GM12878 (cell line): ENCODE measurements around the gene BHLHA15. TPM values are rescaled to one million over a fixed set of nuclear protein-coding genes. Genes with fewer than 3 reads are reported as not detected.

ENCODE experiments used
- ATAC-seq: fragments of 200-7000 bp; cut with Tn5 transposase; 3 replicates; pipeline ENCODE4 v1.9.1; 2020; ENCODE audit warnings: mild to moderate bottlenecking, moderate library complexity
- BruUV-seq: library from RNA; stranded (reverse); fragments of 400-500 nt; replicated peaks from 2 replicates; lab custom pipeline; 2021; lab: Mats Ljungman, UMichigan
- CTCF ChIA-PET: fragments of 300-600 bp; sonication (Branson Sonifier 250); formaldehyde crosslinking; extraction: SDS; loops from one replicate; lab custom pipeline; 2021; ENCODE audit warnings: inconsistent platforms; lab: Yijun Ruan, JAX
- POLR2A ChIA-PET: fragments of 350-600 bp; formaldehyde crosslinking; extraction: SDS; loops from one replicate; lab custom pipeline; 2021; ENCODE audit warnings: inconsistent platforms; lab: Charles Lee
- RAD21 ChIA-PET: fragments of 300-600 bp; sonication (Branson Sonifier 250); formaldehyde crosslinking; loops from one replicate; lab custom pipeline; 2023; ENCODE audit warnings: antibody characterized with exemption; ENCODE audit not compliant: unreplicated experiment; lab: Charles Lee
- SMC1A ChIA-PET: fragments of 300-600 bp; sonication (Branson Sonifier 250); formaldehyde crosslinking; loops from one replicate; lab custom pipeline; 2023; ENCODE audit not compliant: unreplicated experiment, uncharacterized antibody; lab: Charles Lee
- DNase-seq: peaks from one replicate; pipeline ENCODE4 v3.0.0-alpha.2; 2011; ENCODE audit warnings: low read depth, low spot score
- FAIRE-seq: peaks from 3 replicates; lab custom pipeline; 2011; peaks lifted over from hg19 to GRCh38; lab: Jason Lieb, UNC
- H2AFZ ChIP-seq: 2 replicates; pipeline ENCODE4 v1.6.0; 2011; ENCODE audit warnings: low read depth, low read length, control low read depth; ENCODE audit not compliant: control insufficient read depth
- H3K27ac ChIP-seq: 2 replicates; pipeline ENCODE4 v1.5.1; 2011; ENCODE audit warnings: control low read depth; ENCODE audit not compliant: control insufficient read depth, insufficient read depth
- H3K27me3 ChIP-seq, 2 experiments: replicated peaks in 1 of 2; 2 replicates each; pipeline versions ENCODE4 v1.6.0 to v1.6.1; 2011; ENCODE audit warnings: low read length in 1 of 2; ENCODE audit not compliant: control insufficient read depth in 2 of 2, insufficient read depth in 2 of 2
- H3K36me3 ChIP-seq, 2 experiments: 2 replicates each; pipeline ENCODE4 v1.5.1; 2011; ENCODE audit warnings: low read length in 1 of 2; ENCODE audit not compliant: control insufficient read depth in 2 of 2, insufficient read depth in 2 of 2
- H3K4me1 ChIP-seq: 2 replicates; pipeline ENCODE4 v1.6.1; 2011; ENCODE audit warnings: mild to moderate bottlenecking, low read length, moderate library complexity, mixed read lengths; ENCODE audit not compliant: control insufficient read depth, insufficient read depth
- H3K4me2 ChIP-seq: 2 replicates; pipeline ENCODE4 v1.6.0; 2011; ENCODE audit warnings: control low read depth; ENCODE audit not compliant: control insufficient read depth, insufficient read depth
- H3K4me3 ChIP-seq: fragments of 200-600 bp; sonication (generic); 2 replicates; pipeline ENCODE4 v1.5.1; 2016
- H3K79me2 ChIP-seq: 2 replicates; pipeline ENCODE4 v1.6.0; 2011; ENCODE audit warnings: low read length; ENCODE audit not compliant: control insufficient read depth, insufficient read depth
- H3K9ac ChIP-seq: 2 replicates; pipeline ENCODE4 v1.8.0; 2011; ENCODE audit warnings: low read length, control low read depth, mixed read lengths; ENCODE audit not compliant: control insufficient read depth, insufficient read depth
- H3K9me3 ChIP-seq: replicated peaks from 3 replicates; pipeline ENCODE4 v1.5.1; 2011; ENCODE audit warnings: mild to moderate bottlenecking, low read length; ENCODE audit not compliant: control insufficient read depth, insufficient read depth
- H4K20me1 ChIP-seq: 2 replicates; pipeline ENCODE4 v1.6.0; 2011; ENCODE audit not compliant: control insufficient read depth, insufficient read depth
- ATF7 ChIP-seq: fragments of 450-650 bp; IDR thresholded peaks from 2 replicates; pipeline ENCODE4 v1.6.1; 2016; ENCODE audit warnings: low read depth, mild to moderate bottlenecking
- KLF5 ChIP-seq: fragments of 450-650 bp; IDR thresholded peaks from 2 replicates; pipeline ENCODE4 v1.6.1; 2014; ENCODE audit warnings: mild to moderate bottlenecking; ENCODE audit not compliant: partially characterized antibody
- NR2F1 ChIP-seq: fragments of 450-650 bp; conservative IDR thresholded peaks from 2 replicates; pipeline ENCODE4 v1.6.1; 2017; ENCODE audit warnings: mild to moderate bottlenecking
- NRF1 ChIP-seq: conservative IDR thresholded peaks from 2 replicates; pipeline ENCODE4 v1.6.1; 2011; ENCODE audit warnings: mild to moderate bottlenecking, low read depth, low read length, improper control_type of control experiment
- RB1 ChIP-seq: fragments of 450-650 bp; formaldehyde crosslinking; IDR thresholded peaks from 2 replicates; pipeline ENCODE4 v1.6.1; 2017; ENCODE audit warnings: mild to moderate bottlenecking, borderline replicate concordance
- SRF ChIP-seq, 2 experiments: IDR thresholded peaks; 2 replicates each; pipeline ENCODE4 v1.6.1; 2011; ENCODE audit warnings: low read depth in 2 of 2, low read length in 2 of 2, mild to moderate bottlenecking in 1 of 2, moderate library complexity in 1 of 2
- TCF3 ChIP-seq: IDR thresholded peaks from 2 replicates; pipeline ENCODE4 v1.6.1; 2012; ENCODE audit warnings: low read depth, mild to moderate bottlenecking, low read length, borderline replicate concordance; ENCODE audit not compliant: insufficient read depth
- TCF7 ChIP-seq: IDR thresholded peaks from 2 replicates; pipeline ENCODE4 v1.6.1; 2014; ENCODE audit warnings: antibody characterized with exemption, borderline replicate concordance
- ZZZ3 ChIP-seq: IDR thresholded peaks from 2 replicates; pipeline ENCODE4 v1.6.1; 2011; ENCODE audit warnings: low read depth; ENCODE audit not compliant: control insufficient read depth, insufficient read length
- WGBS: methylation state at CpG from one replicate; pipeline ENCODE4 v1.1.6; 2016; ENCODE audit warnings: low lambda C conversion rate; ENCODE audit not compliant: insufficient replicate concordance, insufficient coverage; ENCODE audit errors: missing lambda C conversion rate; 5-methylcytosine and 5-hydroxymethylcytosine counted together
- in situ Hi-C: fragments of 300-500 bp; cut with MboI; formaldehyde crosslinking; loops from 9 replicates; pipeline ENCODE4 v1.14.3; 2018; ENCODE audit warnings: mixed read lengths
- intact Hi-C: fragments of 100-400 bp; cut with micrococcal nuclease; formaldehyde crosslinking; loops from one replicate; pipeline ENCODE4 v1.14.2; 2022; ENCODE audit not compliant: unreplicated experiment
- polyA plus RNA-seq, 11 experiments: library from polyadenylated mRNA; depleted of rRNA in 4 of 11; unstranded in 6 of 11; stranded (reverse) in 5 of 11; fragments of >200 nt; fragmentation: Nextera tagmentation in 4 of 11; fragmentation: Illumina TruSeq in 1 of 11; extraction: Ambion mirVana in 4 of 11; extraction: Trizol in 1 of 11; gene quantifications; 1 replicate in 1 of 11; 2 replicates in 10 of 11; pipeline versions ENCODE4 v1.2.1 to v1.2.3, GENCODE V29; 2011 to 2016; ENCODE audit warnings: inconsistent platforms in 2 of 11, missing spikeins in 2 of 11, low read depth in 1 of 11
- total RNA-seq, 4 experiments: library from RNA; depleted of rRNA in 3 of 4; stranded (reverse); fragments of >200 nt in 3 of 4; fragmentation: Illumina TruSeq in 1 of 4; extraction: Trizol in 1 of 4; gene quantifications; 2 replicates each; pipeline versions ENCODE4 v1.2.1 to v1.2.3, GENCODE V29; 2013 to 2021
- TF ChIP-seq, protein P1 (sequence below): fragments of 450-650 bp; IDR thresholded peaks from 2 replicates; pipeline ENCODE4 v1.6.1; 2014; ENCODE audit warnings: mild to moderate bottlenecking
- TF ChIP-seq, protein P2 (sequence below): IDR thresholded peaks from 2 replicates; pipeline ENCODE4 v1.6.1; 2012; ENCODE audit warnings: low read depth, low read length, improper control_type of control experiment
- TF ChIP-seq, protein P3 (sequence below): fragments of 450-650 bp; IDR thresholded peaks from 2 replicates; pipeline ENCODE4 v1.6.1; 2018; ENCODE audit warnings: mild to moderate bottlenecking, low read depth, moderate library complexity; ENCODE audit not compliant: partially characterized antibody

The BHLHA15 gene
- total and polyA plus RNA-seq, 10 of the 15 experiments (the other 5 are each of a cell fraction or from before 2014, with no cell fraction given), result 0.54 to 4.2 (median 2.5) TPM; not detected in 4

DNA sequence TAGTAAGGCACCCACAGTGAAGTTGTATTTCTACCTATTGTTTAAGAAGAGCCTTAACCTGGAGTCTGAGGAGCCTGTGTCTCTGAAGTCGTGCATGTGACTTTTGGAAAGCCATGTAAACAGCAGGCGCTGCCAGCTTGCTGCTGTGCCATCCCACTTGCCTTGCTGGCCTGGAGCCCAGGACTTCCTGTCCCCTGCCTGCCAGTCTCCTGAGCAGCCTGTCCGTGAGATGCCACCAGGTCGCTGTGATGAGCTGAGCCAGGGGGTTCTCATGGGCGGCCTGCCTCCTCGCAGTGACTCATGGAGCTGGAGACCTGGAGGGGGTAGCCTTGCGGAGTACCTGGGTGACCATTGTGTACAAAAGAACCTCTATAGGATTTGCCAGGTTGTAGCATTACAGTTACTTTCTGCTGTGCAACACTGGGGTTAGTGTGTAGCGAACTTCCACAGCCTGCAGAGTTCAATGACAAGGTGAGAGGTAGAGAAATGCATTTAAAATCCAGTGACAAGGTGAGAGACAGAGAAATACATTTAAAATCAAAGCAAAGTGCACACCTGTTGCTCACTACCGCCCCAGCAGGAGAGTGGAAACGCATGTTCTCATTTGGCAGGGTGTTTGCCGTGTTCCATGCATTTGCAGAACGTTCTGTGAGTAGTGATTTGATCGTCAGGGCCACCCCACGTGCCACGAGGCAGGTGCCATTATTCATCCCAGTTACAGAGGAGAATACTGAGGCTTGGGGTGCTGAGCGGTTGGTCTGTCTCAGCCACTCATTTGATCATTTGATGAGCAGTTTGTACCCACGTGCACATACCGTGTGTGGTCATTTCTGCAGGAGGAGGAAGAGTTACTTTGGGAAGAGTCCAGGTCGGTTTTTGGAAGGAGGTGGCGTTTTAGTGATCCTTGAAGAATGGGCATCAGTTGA, 36.6 kb upstream of the BHLHA15 start (continued):
- TF ChIP-seq, protein P1, sequence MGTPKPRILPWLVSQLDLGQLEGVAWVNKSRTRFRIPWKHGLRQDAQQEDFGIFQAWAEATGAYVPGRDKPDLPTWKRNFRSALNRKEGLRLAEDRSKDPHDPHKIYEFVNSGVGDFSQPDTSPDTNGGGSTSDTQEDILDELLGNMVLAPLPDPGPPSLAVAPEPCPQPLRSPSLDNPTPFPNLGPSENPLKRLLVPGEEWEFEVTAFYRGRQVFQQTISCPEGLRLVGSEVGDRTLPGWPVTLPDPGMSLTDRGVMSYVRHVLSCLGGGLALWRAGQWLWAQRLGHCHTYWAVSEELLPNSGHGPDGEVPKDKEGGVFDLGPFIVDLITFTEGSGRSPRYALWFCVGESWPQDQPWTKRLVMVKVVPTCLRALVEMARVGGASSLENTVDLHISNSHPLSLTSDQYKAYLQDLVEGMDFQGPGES, result no peak

DNA sequence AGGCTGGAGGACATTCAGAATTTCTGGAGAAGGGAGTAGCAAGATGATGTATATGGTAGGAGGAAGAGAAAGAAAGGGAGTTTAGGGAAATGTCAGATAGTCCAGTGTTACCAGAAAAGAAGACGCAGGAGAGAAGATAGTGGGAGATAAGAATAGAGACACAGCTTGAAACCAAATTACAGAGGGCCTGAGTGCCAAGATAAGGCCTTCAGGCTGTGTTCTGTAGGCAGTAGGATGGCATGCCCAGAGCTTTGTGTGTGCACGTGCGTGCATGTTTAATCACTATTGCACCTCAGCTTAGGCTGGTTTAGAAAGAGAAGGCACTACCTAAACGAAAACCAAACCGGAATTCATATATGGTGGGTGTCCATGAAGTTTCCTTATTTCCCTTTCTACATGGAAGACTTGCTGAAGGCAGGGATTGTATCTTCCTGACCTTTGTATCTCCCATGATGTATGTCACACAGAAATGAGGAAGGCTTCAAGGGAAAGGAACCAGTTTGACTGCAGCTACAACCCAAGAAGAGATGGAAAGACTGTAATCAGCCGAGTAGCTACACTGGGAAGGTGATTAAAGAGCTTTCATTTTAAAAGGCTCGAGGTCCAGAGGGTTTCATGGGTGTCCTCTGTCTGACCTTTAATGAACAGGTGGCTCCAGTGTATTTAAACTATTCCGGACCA, 35.8 kb upstream of the BHLHA15 start:
- Histone ChIP-seq H3K27ac (no peak overlapping the region), H4K20me1 (no peaks in the 10 kb centered on the region), H3K4me1 (no peaks in the 10 kb centered on the region), H3K27me3 (no peaks in the 10 kb centered on the region), H3K79me2 (no peaks in the 10 kb centered on the region), H3K4me3 (no peak overlapping the region), H2AFZ (no peak overlapping the region), H3K9me3 (no peaks in the 10 kb centered on the region), H3K36me3 (no peaks in the 10 kb centered on the region; a peak in 2 of 4 replicates), H3K9ac (no peak overlapping the region), H3K4me2 (no peak overlapping the region)
- no peak for TF ChIP-seq KLF5
- TF ChIP-seq SRF (IDR thresholded peaks at IDR 0.05; ENCODE audit: low read depth in 2 of 2, low read length in 2 of 2), result no peak
- no peak for TF ChIP-seq ATF7
- TF ChIP-seq NR2F1, result no peak
- TF ChIP-seq TCF3, result no peak
- TF ChIP-seq ZZZ3, result no peak
- TF ChIP-seq NRF1, result no peak
- TF ChIP-seq, protein P2, sequence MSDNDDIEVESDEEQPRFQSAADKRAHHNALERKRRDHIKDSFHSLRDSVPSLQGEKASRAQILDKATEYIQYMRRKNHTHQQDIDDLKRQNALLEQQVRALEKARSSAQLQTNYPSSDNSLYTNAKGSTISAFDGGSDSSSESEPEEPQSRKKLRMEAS, result no peak
- no peak for TF ChIP-seq TCF7
- no peak for TF ChIP-seq RB1
- TF ChIP-seq, protein P3, sequence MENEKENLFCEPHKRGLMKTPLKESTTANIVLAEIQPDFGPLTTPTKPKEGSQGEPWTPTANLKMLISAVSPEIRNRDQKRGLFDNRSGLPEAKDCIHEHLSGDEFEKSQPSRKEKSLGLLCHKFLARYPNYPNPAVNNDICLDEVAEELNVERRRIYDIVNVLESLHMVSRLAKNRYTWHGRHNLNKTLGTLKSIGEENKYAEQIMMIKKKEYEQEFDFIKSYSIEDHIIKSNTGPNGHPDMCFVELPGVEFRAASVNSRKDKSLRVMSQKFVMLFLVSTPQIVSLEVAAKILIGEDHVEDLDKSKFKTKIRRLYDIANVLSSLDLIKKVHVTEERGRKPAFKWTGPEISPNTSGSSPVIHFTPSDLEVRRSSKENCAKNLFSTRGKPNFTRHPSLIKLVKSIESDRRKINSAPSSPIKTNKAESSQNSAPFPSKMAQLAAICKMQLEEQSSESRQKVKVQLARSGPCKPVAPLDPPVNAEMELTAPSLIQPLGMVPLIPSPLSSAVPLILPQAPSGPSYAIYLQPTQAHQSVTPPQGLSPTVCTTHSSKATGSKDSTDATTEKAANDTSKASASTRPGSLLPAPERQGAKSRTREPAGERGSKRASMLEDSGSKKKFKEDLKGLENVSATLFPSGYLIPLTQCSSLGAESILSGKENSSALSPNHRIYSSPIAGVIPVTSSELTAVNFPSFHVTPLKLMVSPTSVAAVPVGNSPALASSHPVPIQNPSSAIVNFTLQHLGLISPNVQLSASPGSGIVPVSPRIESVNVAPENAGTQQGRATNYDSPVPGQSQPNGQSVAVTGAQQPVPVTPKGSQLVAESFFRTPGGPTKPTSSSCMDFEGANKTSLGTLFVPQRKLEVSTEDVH, result no peak
- RAD21 ChIA-PET, result interaction anchor here (0.7 kb wide), 1 partner anchor 75 kb away, joined by 3 read pairs; no protein-coding TSS in a partner anchor
- TSS peak; percentile 22 for BruUV-seq
- no peak for FAIRE-seq
- SMC1A ChIA-PET, result interaction anchor here (0.8 to 1.1 kb wide), 2 partner anchors 55 to 226 kb away, joined by 3 to 4 read pairs; no protein-coding TSS in a partner anchor
- WGBS, result 94% methylated on average over 8 of the region's 8 CpGs
- no peak for DNase-seq
- CTCF ChIA-PET, result interaction anchor here (1.1 to 4.5 kb wide), 2 partner anchors 13 to 154 kb away, joined by 4 to 31 read pairs; no protein-coding TSS in a partner anchor
- POLR2A ChIA-PET, result no interaction called here
- intact Hi-C loops, result no loop called here
- no peak for ATAC-seq
- in situ Hi-C loops, result no loop called here
